Prostate gland (tissue), 2 donors: Measurements from ENCODE around the gene FCER1G. TPM values are rescaled to one million over a fixed set of nuclear protein-coding genes. Genes with fewer than 3 reads are reported as not detected.
"Not testable (repeated sequence)": the region's sequence is repeated elsewhere in the genome, so short reads cannot be mapped to it uniquely, and the experiment has no call there.

Source experiments
- DNase-seq: peaks from one replicate; pipeline ENCODE4 v3.0.0-alpha.2; 2019; ENCODE audit warnings: low spot score
- H3K27ac ChIP-seq, 2 donors: fragments of 200-600 bp; sonication (generic); 2 replicates each; pipeline ENCODE4 v1.5.1; 2017 to 2019
- H3K27me3 ChIP-seq: fragments of 200-600 bp; sonication (generic); replicated peaks from 2 replicates; pipeline ENCODE4 v1.5.1; 2019; ENCODE audit not compliant: insufficient read depth
- H3K36me3 ChIP-seq, 2 donors: fragments of 200-600 bp; sonication (generic); 1 replicate in 1 of 2; 2 replicates in 1 of 2; pipeline versions ENCODE4 v1.5.1 to v1.8.1; 2017 to 2019
- H3K4me1 ChIP-seq: fragments of 200-600 bp; sonication (generic); replicated peaks from 2 replicates; pipeline ENCODE4 v1.5.1; 2019
- H3K4me3 ChIP-seq, 2 donors: fragments of 200-600 bp; sonication (generic); 2 replicates each; pipeline ENCODE4 v1.5.1; 2017 to 2019
- H3K9me3 ChIP-seq: fragments of 200-600 bp; sonication (generic); 2 replicates; pipeline ENCODE4 v1.5.1; 2017
- CTCF ChIP-seq, 4 experiments: fragments of 200-600 bp in 2 of 4; fragments of 450-650 bp in 2 of 4; sonication (generic) in 2 of 4; IDR thresholded peaks; 1 replicate in 3 of 4; 2 replicates in 1 of 4; pipeline ENCODE4 v1.5.1; 2016 to 2019; ENCODE audit warnings: antibody characterized with exemption in 4 of 4, mild to moderate bottlenecking in 2 of 4, moderate library complexity in 2 of 4
- POLR2A ChIP-seq: fragments of 450-650 bp; IDR thresholded peaks from one replicate; pipeline ENCODE4 v1.6.1; 2016; ENCODE audit warnings: antibody characterized with exemption, mild to moderate bottlenecking
- POLR2AphosphoS5 ChIP-seq: sonication (generic); formaldehyde crosslinking; IDR thresholded peaks from one replicate; pipeline ENCODE4 v1.6.1; 2017; ENCODE audit warnings: antibody characterized with exemption
- WGBS: methylation state at CpG from one replicate; pipeline ENCODE4 v1.1.5; 2018; 5-methylcytosine and 5-hydroxymethylcytosine counted together
- intact Hi-C: fragments of 100-400 bp; cut with DNase I; formaldehyde crosslinking; loops from one replicate; pipeline ENCODE4 v1.14.2; 2022
- total RNA-seq, 2 donors: library from RNA; depleted of rRNA; stranded (reverse); fragments of >200 nt; gene quantifications; one replicate each; pipeline ENCODE4 v1.1.0, GENCODE V29; 2016

FCER1G gene
- total RNA-seq, 2 donors from 2014 or later = 3.6 to 22.4 TPM

DNA sequence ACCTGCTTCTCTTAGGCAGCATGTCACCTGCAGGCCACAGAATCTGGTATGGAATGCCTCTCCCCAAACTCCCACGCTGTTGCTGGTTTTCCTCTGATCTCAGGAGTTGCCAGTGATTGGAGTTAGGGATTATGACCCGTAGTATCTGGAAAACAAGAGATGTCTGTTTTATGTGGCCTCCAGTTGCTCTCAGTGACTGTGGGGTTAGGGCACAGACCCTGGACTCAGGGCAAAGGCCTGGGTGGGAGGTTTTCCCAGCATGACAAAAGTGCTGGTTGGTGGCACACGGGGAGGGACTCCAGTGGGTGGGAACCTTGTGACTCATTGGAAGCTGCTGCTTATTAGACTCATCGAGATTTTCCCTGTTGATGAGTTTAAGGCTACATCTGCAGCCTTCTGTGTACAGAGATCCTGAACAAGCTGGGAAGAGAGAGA is 23.0 kb downstream of the FCER1G start, which contains the start of gene NR1I3:
TSS of gene NR1I3 (minus strand) at position 165 of the 435 bp plus-strand sequence. CDS start 1,638 bp downstream, outside the sequence.
- Histone ChIP-seq H3K36me3 (no peaks in the 10 kb centered on the region), H3K4me3 (no peak within 1 kb of the TSS), H3K27ac (no peak within 1 kb of the TSS), H3K4me1 (no peaks in the 10 kb centered on the region), H3K27me3 (no peaks in the 10 kb centered on the region), H3K9me3 (no peaks in the 10 kb centered on the region)
- intact Hi-C loops = no loop called here
- 65% methylated on average over 4 of the region's 4 CpGs for WGBS
- TF ChIP-seq CTCF (IDR thresholded peaks at IDR 0.05) = no peak
- no peak for TF ChIP-seq POLR2A
- TF ChIP-seq POLR2AphosphoS5 = no peak
- DNase-seq = no peak

GRCh38 chr1:161241682-161242081 is 26.6 kb downstream of the FCER1G start:
- Histone ChIP-seq H3K36me3 (no peaks in the 10 kb centered on the region), H3K27ac (no peak overlapping the region), H3K4me3 (no peak overlapping the region), H3K9me3 (no peaks in the 10 kb centered on the region), H3K4me1 (no peaks in the 10 kb centered on the region), H3K27me3 (no peaks in the 10 kb centered on the region)
- DNase-seq = no peak
- intact Hi-C loops = no loop called here
- TF ChIP-seq CTCF (IDR thresholded peaks at IDR 0.05) (no peak), POLR2AphosphoS5 (no peak), POLR2A (no peak)
- 86% methylated on average over 3 of the region's 3 CpGs for WGBS

DNA sequence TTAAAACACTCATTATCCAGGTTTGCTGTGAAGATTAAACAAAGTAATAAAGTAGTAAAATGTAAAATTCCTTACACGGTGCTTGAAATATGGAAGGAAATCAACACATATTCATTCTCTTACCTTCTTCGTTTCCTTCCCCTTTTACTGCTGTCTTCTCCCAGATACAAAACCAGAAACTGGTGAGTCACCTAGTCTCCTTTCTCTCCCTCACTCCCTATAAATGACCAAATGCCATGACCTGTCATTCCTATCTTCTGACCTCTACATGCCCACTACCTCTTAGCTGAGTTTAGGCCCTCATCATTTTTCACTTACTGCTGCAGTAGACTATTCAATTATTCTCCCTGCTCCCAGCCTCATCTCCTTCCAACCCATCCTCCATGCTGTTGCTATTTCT is 27.2 kb downstream of the FCER1G start:
- Histone ChIP-seq H3K4me3 (no peak overlapping the region), H3K9me3 (no peaks in the 10 kb centered on the region), H3K36me3 (no peaks in the 10 kb centered on the region), H3K4me1 (no peaks in the 10 kb centered on the region), H3K27ac (no peak overlapping the region), H3K27me3 (no peaks in the 10 kb centered on the region)
- no peak for TF ChIP-seq POLR2AphosphoS5
- TF ChIP-seq CTCF (IDR thresholded peaks at IDR 0.05) = no peak
- DNase-seq = no peak
- WGBS = 63% methylated on average over 2 of the region's 2 CpGs
- intact Hi-C loops = no loop called here

DNA sequence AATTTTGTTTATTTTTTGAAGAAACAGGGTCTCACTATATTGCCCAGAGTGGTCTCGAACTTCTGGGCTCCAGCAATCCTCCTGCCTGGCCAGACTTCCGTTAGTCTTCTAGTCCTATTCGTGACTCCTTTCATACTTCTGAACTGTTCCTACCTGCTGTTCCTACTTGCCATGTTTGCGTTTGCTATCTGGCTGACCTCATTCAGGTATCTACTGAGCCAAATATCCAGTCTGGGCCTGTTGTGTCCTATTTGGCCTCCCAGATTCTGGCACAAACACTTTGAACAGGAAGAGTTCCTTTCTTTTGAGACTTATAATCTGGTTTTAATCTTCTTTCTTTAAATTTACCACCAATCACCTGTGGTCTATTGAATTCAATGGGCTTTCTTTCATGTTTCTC is 29.8 kb downstream of the FCER1G start:
- H3K4me1 ChIP-seq = no peaks in the 10 kb centered on the region
- no peak for TF ChIP-seq CTCF (IDR thresholded peaks at IDR 0.05)
- TF ChIP-seq POLR2AphosphoS5 = peak; percentile 72
- TF ChIP-seq POLR2A = no peak
- H3K27me3 ChIP-seq = no peaks in the 10 kb centered on the region
- no peak overlapping the region for H3K27ac ChIP-seq
- WGBS = 50% methylated on average over 4 of the region's 4 CpGs
- peak; percentile 72 for DNase-seq
- H3K9me3 ChIP-seq = no peaks in the 10 kb centered on the region
- intact Hi-C loops = no loop called here
- H3K4me3 ChIP-seq = no peak overlapping the region
- H3K36me3 ChIP-seq = no peaks in the 10 kb centered on the region

DNA sequence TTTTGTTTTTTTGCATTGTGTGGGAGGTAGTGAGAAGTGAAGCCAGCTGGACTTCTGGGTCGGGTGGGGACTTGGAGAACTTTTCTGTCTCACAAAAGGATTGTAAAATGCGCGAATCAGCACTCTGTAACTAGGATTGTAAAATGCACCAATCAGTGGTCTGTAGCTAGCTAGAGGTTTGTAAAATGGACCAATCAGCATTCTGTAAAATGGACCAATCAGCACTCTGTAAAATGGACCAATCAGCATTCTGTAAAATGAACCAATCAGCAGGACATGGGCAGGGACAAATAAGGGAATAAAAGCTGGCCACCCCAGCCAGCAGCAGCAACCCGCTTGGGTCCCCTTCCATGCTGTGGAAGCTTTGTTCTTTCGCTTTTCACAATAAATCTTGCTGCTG is 35.0 kb downstream of the FCER1G start:
- H3K4me3 ChIP-seq, intact Hi-C loops, H3K36me3 ChIP-seq, H3K9me3 ChIP-seq, H3K27ac ChIP-seq, H3K4me1 ChIP-seq, H3K27me3 ChIP-seq, DNase-seq: not testable (repeated sequence)
- 69% methylated on average over 5 of the region's 5 CpGs for WGBS
